ENCODE results near the gene ELP1. TPM values are rescaled to one million over a fixed set of nuclear protein-coding genes. Genes with fewer than 3 reads are reported as not detected.

Gene ELP1
- polyA plus RNA-seq, 1 donor = 32.7 TPM

Other genes with a start within 250 kb of the ELP1 start
- not detected for gene ACTL7B, start 78.1 kb downstream of the ELP1 start, polyA plus RNA-seq (ENCODE audit: insufficient read length)
- gene ACTL7A, start 71.9 kb downstream of the ELP1 start, polyA plus RNA-seq (ENCODE audit: insufficient read length) = not detected
- gene ABITRAM, start 276 bp upstream of the ELP1 start, polyA plus RNA-seq (ENCODE audit: insufficient read length) = 13.7 TPM
- 28.6 TPM for gene CTNNAL1, start 79.4 kb upstream of the ELP1 start, polyA plus RNA-seq (ENCODE audit: insufficient read length)
- gene TMEM245, start 185.8 kb upstream of the ELP1 start, polyA plus RNA-seq (ENCODE audit: insufficient read length) = 45.4 TPM
- gene FRRS1L, start 233.1 kb upstream of the ELP1 start, polyA plus RNA-seq (ENCODE audit: insufficient read length) = 1.4 TPM

Data from forelimb muscle (tissue), 1 donor.